Heart left ventricle (tissue), 16 donors: Measurements from ENCODE around the gene ITGA2. TPM values are rescaled to one million over a fixed set of nuclear protein-coding genes. Genes with fewer than 3 reads are reported as not detected.

ENCODE experiments used
- ATAC-seq, 4 donors: fragments of 200-7000 bp; cut with Tn5 transposase; one replicate each; pipeline ENCODE4 v1.9.1; 2020 to 2022; ENCODE audit warnings: moderate library complexity in 4 of 4, mild to moderate bottlenecking in 3 of 4, moderate number of reproducible peaks in 1 of 4
- DNase-seq, 5 donors: peaks; one replicate each; pipeline ENCODE4 v3.0.0-alpha.2; 2020
- H3K27ac ChIP-seq, 12 donors: fragments of 200-600 bp; sonication (generic) in 4 of 12; one replicate each; pipeline versions ENCODE4 v1.5.0 to v1.8.0; 2016 to 2022; ENCODE audit warnings: mild to moderate bottlenecking in 2 of 12
- H3K27me3 ChIP-seq, 9 donors: fragments of 200-600 bp; sonication (generic) in 2 of 9; one replicate each; pipeline versions ENCODE4 v1.5.1 to v1.8.0; 2016 to 2022; ENCODE audit warnings: mild to moderate bottlenecking in 3 of 9
- H3K36me3 ChIP-seq, 9 donors: fragments of 200-600 bp; sonication (generic) in 2 of 9; one replicate each; pipeline versions ENCODE4 v1.5.0 to v1.8.0; 2018 to 2022; ENCODE audit warnings: mild to moderate bottlenecking in 2 of 9
- H3K4me1 ChIP-seq, 12 donors: fragments of 200-600 bp; sonication (generic) in 4 of 12; one replicate each; pipeline versions ENCODE4 v1.5.0 to v1.8.0; 2016 to 2022; ENCODE audit warnings: mild to moderate bottlenecking in 3 of 12
- H3K4me3 ChIP-seq, 12 donors: fragments of 200-600 bp; sonication (generic) in 4 of 12; one replicate each; pipeline versions ENCODE4 v1.5.0 to v1.8.0; 2017 to 2022; ENCODE audit warnings: mild to moderate bottlenecking in 9 of 12, moderate library complexity in 4 of 12
- H3K9me3 ChIP-seq, 12 donors: fragments of 200-600 bp; sonication (generic) in 4 of 12; one replicate each; pipeline versions ENCODE4 v1.5.0 to v1.8.0; 2016 to 2022; ENCODE audit warnings: mild to moderate bottlenecking in 1 of 12
- POLR2A ChIP-seq, 2 donors: fragments of 450-650 bp; IDR thresholded peaks; one replicate each; pipeline ENCODE4 v1.6.1; 2017; ENCODE audit warnings: antibody characterized with exemption in 2 of 2, mild to moderate bottlenecking in 2 of 2, moderate library complexity in 2 of 2
- WGBS, 4 donors: extraction: QIAGEN DNeasy Blood & Tissue Kit in 2 of 4; methylation state at CpG; one replicate each; pipeline versions ENCODE4 v1.1.5 to v1.1.7; 2013 to 2018; 5-methylcytosine and 5-hydroxymethylcytosine counted together
- intact Hi-C, 10 donors: fragments of 100-400 bp; cut with DNase I; formaldehyde crosslinking; loops; one replicate each; pipeline versions ENCODE4 v1.11.1 to v1.14.2; 2022
- polyA plus RNA-seq, 2 donors: library from polyadenylated mRNA; stranded (reverse); fragments of 200-250 nt; gene quantifications; one replicate each; pipeline ENCODE4 v1.2.3, GENCODE V29; 2013
- total RNA-seq, 9 donors: library from RNA; depleted of rRNA in 2 of 9; stranded (reverse); fragments of >200 nt in 2 of 9; fragmentation: NEBNext Ultra II Directional in 3 of 9; extraction: Animal tissue kit (Norgen Biotek cat#: 25700) in 3 of 9; gene quantifications; one replicate each; pipeline versions ENCODE4 v1.1.0 to v1.2.4, GENCODE V29; 2016 to 2023
- TF ChIP-seq, protein P1 (sequence below), 12 donors: fragments of 200-600 bp; sonication (generic) in 4 of 12; IDR thresholded peaks; one replicate each; pipeline versions ENCODE4 v1.5.0 to v1.8.0; 2018 to 2022; ENCODE audit warnings: antibody characterized with exemption in 12 of 12, mild to moderate bottlenecking in 5 of 12
- donor health status: ischemic (EF 13 %, LVEDD 7.1; RV severe dilation, severe dysfunction).
- donor health status: healthy with polysubstance abuse.
- donor health status: DM: no; HTN: yes; CAD: no.
- donor health status: DM: no; HTN: no; CAD: no.
- donor health status: ischemic (EF 25% LVEDD 6.9; RV normal size, moderate dysfunction).
- donor health status: ischemic (EF 25% LVEDD 5.7; RV mildly dilated, moderate dysfunction).
- donor health status: healthy.
- donor health status: DM: yes; HTN: yes; CAD: no.
- donor health status: ischemic (EF 35%, LVEDD 5.7; RV mildly dilated, moderate dysfunction).
- donor health status: nonischemic (EF 11% LVEDD 7.7; RV severe dilation, severe dysfunction).
- donor health status: DM: yes; HTN: yes; CAD: no.
- donor health status: PGD.
- donor health status: ischemic (EF 29% LVEDD 5.4; RV normal size, mild dysfunction).
- donor health status: nonischemic (EF 23%, LVEDD 6.1; RV moderate dilation, normal function).

Gene ITGA2
- total and polyA plus RNA-seq, 11 donors, result 0.23 to 10.7 (median 1.00) TPM

DNA sequence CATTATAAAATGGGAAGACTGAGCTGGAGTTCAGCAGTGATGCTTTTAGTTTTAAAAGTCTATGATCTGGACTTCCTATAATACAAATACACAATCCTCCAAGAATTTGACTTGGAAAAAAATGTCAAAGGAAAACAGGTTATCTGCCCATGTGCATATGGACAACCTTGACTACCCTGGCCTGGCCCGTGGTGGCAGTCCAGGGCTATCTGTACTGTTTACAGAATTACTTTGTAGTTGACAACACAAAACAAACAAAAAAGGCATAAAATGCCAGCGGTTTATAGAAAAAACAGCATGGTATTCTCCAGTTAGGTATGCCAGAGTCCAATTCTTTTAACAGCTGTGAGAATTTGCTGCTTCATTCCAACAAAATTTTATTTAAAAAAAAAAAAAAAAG lies 103.1 kb downstream of the ITGA2 start:
- TF ChIP-seq POLR2A (IDR thresholded peaks at IDR 0.05), result no peak
- TF ChIP-seq, protein P1, sequence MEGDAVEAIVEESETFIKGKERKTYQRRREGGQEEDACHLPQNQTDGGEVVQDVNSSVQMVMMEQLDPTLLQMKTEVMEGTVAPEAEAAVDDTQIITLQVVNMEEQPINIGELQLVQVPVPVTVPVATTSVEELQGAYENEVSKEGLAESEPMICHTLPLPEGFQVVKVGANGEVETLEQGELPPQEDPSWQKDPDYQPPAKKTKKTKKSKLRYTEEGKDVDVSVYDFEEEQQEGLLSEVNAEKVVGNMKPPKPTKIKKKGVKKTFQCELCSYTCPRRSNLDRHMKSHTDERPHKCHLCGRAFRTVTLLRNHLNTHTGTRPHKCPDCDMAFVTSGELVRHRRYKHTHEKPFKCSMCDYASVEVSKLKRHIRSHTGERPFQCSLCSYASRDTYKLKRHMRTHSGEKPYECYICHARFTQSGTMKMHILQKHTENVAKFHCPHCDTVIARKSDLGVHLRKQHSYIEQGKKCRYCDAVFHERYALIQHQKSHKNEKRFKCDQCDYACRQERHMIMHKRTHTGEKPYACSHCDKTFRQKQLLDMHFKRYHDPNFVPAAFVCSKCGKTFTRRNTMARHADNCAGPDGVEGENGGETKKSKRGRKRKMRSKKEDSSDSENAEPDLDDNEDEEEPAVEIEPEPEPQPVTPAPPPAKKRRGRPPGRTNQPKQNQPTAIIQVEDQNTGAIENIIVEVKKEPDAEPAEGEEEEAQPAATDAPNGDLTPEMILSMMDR (IDR thresholded peaks at IDR 0.05), result no peak
- Histone ChIP-seq H3K36me3 (peaks cover 0 to 19% (median 5%) of the 10 kb centered on the region in 9 donors), H3K9me3 (no peaks in the 10 kb centered on the region), H3K4me3 (no peak overlapping the region), H3K4me1 (peaks cover 0 to 14% (median 3%) of the 10 kb centered on the region in 12 donors), H3K27me3 (no peaks in the 10 kb centered on the region), H3K27ac (no peak overlapping the region)
- WGBS, 4 donors, result 69 to 84% (median 73%) methylated on average over 2 of the region's 2 CpGs
- ATAC-seq (no peak), DNase-seq (no peak)
- intact Hi-C loops, result loop anchor here in 2 of 10 donors (5.0 to 10.0 kb wide), 3 partner anchors 130 to 427 kb away; partner anchors contain the start of genes ITGA1 (in 1 of the 2) and PELO (in 1 of the 2)

DNA sequence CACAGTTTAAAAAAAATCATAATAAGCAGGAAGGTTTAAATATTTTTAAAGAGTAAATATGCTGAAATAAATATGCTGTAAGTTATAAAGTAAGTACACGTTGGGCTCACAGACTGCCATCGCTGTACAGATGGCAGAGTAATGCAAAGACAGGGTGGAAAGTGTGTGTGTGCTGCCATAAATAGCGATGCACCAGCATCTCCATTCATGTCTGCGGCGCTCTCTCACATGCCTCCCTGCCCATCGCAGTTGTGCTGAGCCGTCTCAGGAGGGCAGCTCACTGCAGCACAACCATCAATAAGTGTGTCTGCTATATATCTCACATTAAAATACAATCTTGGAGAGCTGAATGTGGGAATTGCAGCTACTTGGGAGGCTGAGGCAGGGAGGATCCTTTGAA lies 106.1 kb downstream of the ITGA2 start:
- no peak overlapping the region for H3K4me3 ChIP-seq
- no peak for DNase-seq
- H3K4me1 ChIP-seq, result peaks cover 0 to 12% (median 3%) of the 10 kb centered on the region in 12 donors
- 54 to 65% (median 59%) methylated on average over 7 of the region's 7 CpGs for WGBS, 4 donors
- ATAC-seq, result peak in 3 of 4 donors; percentile 57 to 78 (median 66)
- H3K27ac ChIP-seq, result no peak overlapping the region
- H3K27me3 ChIP-seq, result no peaks in the 10 kb centered on the region
- intact Hi-C loops, result loop anchor here in 2 of 10 donors (10.0 kb wide), 2 partner anchors 310 to 430 kb away; partner anchors contain the start of genes ITGA1 (in 1 of the 2) and PELO (in 1 of the 2)
- H3K36me3 ChIP-seq, result peaks cover 0 to 47% (median 35%) of the 10 kb centered on the region in 9 donors
- no peaks in the 10 kb centered on the region for H3K9me3 ChIP-seq
- TF ChIP-seq POLR2A (IDR thresholded peaks at IDR 0.05), result no peak
- TF ChIP-seq, protein P1 (IDR thresholded peaks at IDR 0.05), result no peak

DNA sequence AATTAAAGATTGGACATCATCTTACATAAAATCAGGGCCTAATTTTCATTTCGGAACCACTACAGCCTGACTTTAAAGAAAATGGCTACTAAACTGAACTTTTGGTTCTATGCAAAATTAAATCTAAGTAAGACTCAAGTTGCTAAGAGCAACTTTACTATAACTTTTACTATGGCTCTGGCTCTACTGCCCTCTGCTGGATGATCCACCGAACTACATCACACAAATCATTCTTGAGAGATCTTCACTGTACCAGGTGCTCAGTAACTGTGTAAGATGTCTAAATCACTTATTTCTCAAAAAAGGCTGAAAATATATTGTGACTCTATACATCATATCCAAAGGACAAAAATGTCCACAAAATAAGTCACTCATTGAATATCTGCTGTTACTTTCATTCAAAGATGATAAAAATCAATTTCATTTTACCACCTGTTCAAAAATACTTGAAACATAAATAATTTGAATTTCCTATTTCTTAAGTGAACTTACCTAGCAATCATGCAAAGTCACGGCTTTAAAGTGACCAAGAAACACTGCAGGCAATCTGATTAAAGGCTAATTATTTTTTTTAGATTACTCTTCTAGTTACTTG lies 106.9 kb downstream of the ITGA2 start:
- Histone ChIP-seq H3K36me3 (peaks cover 0 to 56% (median 43%) of the 10 kb centered on the region in 9 donors), H3K4me3 (no peak overlapping the region), H3K27ac (no peak overlapping the region), H3K4me1 (peaks cover 0 to 8% (median 2%) of the 10 kb centered on the region in 12 donors), H3K27me3 (no peaks in the 10 kb centered on the region), H3K9me3 (no peaks in the 10 kb centered on the region)
- TF ChIP-seq, protein P1 (IDR thresholded peaks at IDR 0.05), result peak; percentile 82 to 97 (median 88)
- no peak for TF ChIP-seq POLR2A (IDR thresholded peaks at IDR 0.05)
- 8 to 16% (median 9%) methylated on average over 3 of the region's 3 CpGs for WGBS, 4 donors
- ATAC-seq (peak; percentile 51 to 81 (median 76)), DNase-seq (peak in 4 of 5 donors; percentile 28 to 49 (median 39))
- intact Hi-C loops, result loop anchor here in 9 of 10 donors (1.0 to 10.0 kb wide), 6 partner anchors 145 to 431 kb away; partner anchors contain the start of genes ITGA1 (in 1 of the 9) and PELO (in 1 of the 9)

DNA sequence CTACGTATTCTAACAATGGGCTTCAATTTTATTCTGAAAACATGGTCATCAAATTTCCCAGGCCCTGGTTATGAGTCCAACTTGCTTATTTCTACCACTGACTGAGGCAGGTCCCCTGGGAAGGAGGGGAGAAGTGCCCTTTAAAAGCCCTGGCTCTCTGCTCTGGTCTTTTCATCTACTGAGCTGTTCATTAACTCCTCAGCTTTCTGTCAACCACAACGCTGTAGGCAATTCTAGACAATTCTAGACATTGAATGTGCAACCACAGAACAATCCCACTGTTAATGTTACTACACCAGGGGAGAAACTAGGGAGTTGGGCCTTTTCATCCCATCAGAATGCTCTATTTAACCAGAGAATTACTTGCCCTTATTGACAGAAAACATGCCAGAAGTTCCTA lies 110.4 kb downstream of the ITGA2 start:
- WGBS, 4 donors, result 58 to 86% (median 80%) methylated on average over 2 of the region's 2 CpGs
- no peaks in the 10 kb centered on the region for H3K4me1 ChIP-seq
- TF ChIP-seq POLR2A (IDR thresholded peaks at IDR 0.05), result no peak
- TF ChIP-seq, protein P1 (IDR thresholded peaks at IDR 0.05), result no peak
- H3K27ac ChIP-seq, result no peak overlapping the region
- no peaks in the 10 kb centered on the region for H3K9me3 ChIP-seq
- ATAC-seq (no peak), DNase-seq (no peak)
- peaks cover 0 to 91% (median 78%) of the 10 kb centered on the region in 9 donors for H3K36me3 ChIP-seq
- H3K27me3 ChIP-seq, result no peaks in the 10 kb centered on the region
- intact Hi-C loops, result loop anchor here in 3 of 10 donors (2.0 to 10.0 kb wide), 3 partner anchors 149 to 435 kb away; partner anchors contain the start of genes ITGA1 (in 1 of the 3) and PELO (in 1 of the 3)
- H3K4me3 ChIP-seq, result no peak overlapping the region
